Panc1 (cell line): ENCODE data around the gene C3orf38.

Experiments used
- CTCF ChIP-seq: fragments of 450-650 bp; IDR thresholded peaks from 2 replicates; pipeline ENCODE4 v1.5.1; 2017; ENCODE audit warnings: mild to moderate bottlenecking
- REST ChIP-seq, 2 experiments: IDR thresholded peaks; 2 replicates each; pipeline ENCODE4 v1.6.1; 2011 to 2012; ENCODE audit warnings: low read depth in 2 of 2, control low read depth in 1 of 2, low read length in 1 of 2, mild to moderate bottlenecking in 1 of 2, moderate library complexity in 1 of 2; ENCODE audit not compliant: insufficient read depth in 1 of 2

GRCh38 chr3:88167704-88168103, 17.9 kb downstream of the C3orf38 start:
- no peak for TF ChIP-seq REST (IDR thresholded peaks at IDR 0.05; ENCODE audit: insufficient read depth in 1 of 2, low read depth in 2 of 2, low read length in 1 of 2)
- TF ChIP-seq CTCF: no peak
